Activated CD4-positive, alpha-beta T cell treated with anti-CD3 and anti-CD28 coated beads for 36 hours (primary cell): ENCODE data around the gene RENBP. TPM values are rescaled to one million over a fixed set of nuclear protein-coding genes. Genes with fewer than 3 reads are reported as not detected.
A peak's percentile ranks its signal among the peaks of the same experiment; 100 is the strongest.

Experiments
- ATAC-seq: fragments of 200-7000 bp; cut with Tn5 transposase; one replicate; pipeline ENCODE4 v1.10.0; 2021; ENCODE audit warnings: mild to moderate bottlenecking, moderate library complexity
- CTCF ChIA-PET: fragments of 350-600 bp; sonication (Branson Sonifier 250); formaldehyde crosslinking; loops from one replicate; lab custom pipeline; 2021; ENCODE audit warnings: antibody characterized with exemption; lab: Charles Lee
- POLR2A ChIA-PET: fragments of 350-600 bp; sonication (Branson Sonifier 250); formaldehyde crosslinking; loops from one replicate; lab custom pipeline; 2021; ENCODE audit warnings: antibody characterized with exemption, inconsistent platforms; lab: Charles Lee
- DNase-seq: peaks from one replicate; pipeline ENCODE4 v3.0.0-alpha.2; 2020
- H3K27ac Mint-ChIP-seq: one replicate; pipeline ENCODE4 v1.8.0; 2021; ENCODE audit warnings: mixed read lengths
- H3K27me3 Mint-ChIP-seq: one replicate; pipeline ENCODE4 v1.8.0; 2021; ENCODE audit warnings: mixed read lengths
- H3K36me3 Mint-ChIP-seq: one replicate; pipeline ENCODE4 v1.8.0; 2021; ENCODE audit warnings: low read depth, mixed read lengths
- H3K4me1 Mint-ChIP-seq: one replicate; pipeline ENCODE4 v1.8.0; 2021; ENCODE audit warnings: mixed read lengths
- H3K4me3 Mint-ChIP-seq: one replicate; pipeline ENCODE4 v1.8.0; 2021; ENCODE audit warnings: mild to moderate bottlenecking, moderate library complexity, mixed read lengths
- H3K9me3 Mint-ChIP-seq: one replicate; pipeline ENCODE4 v1.8.0; 2021; ENCODE audit warnings: low read depth, mixed read lengths
- intact Hi-C, 2 experiments: fragments of 100-400 bp; cut with DNase I in 1 of 2; cut with micrococcal nuclease in 1 of 2; formaldehyde crosslinking; loops; one replicate each; pipeline versions ENCODE4 v1.14.2 to v1.15.1; 2022 to 2024; cut with DNase I, micrococcal nuclease
- total RNA-seq, 2 experiments: library from RNA; stranded (reverse); gene quantifications; one replicate each; pipeline ENCODE4 v1.2.3, GENCODE V29; 2021

RENBP gene
- 1 to 10 TPM; 6.0 to 8.1 TPM for total RNA-seq

- intact Hi-C loops: no loop called here
These were observed at the start of gene RENBP for GRCh38 chrX:153944140-153944799. Gene RENBP, minus strand, starts transcription at chrX:153944643. Its CDS starts 33 bp downstream, at chrX:153944610.

GRCh38 chrX:153993978-153994377 lies 49.5 kb upstream of the RENBP start:
- Mint-ChIP-seq H3K36me3 (no peaks in the 10 kb centered on the region), H3K27me3 (no peaks in the 10 kb centered on the region), H3K4me3 (no peak overlapping the region), H3K27ac (no peak overlapping the region), H3K4me1 (peaks cover 17% of the 10 kb centered on the region), H3K9me3 (no peaks in the 10 kb centered on the region)
- intact Hi-C loops: no loop called here
- peak; percentile 25 for DNase-seq
- ChIA-PET POLR2A (no interaction called here), CTCF (no interaction called here)
- ATAC-seq: no peak

More at GRCh38 chrX:153944140-153944799, at the start of gene RENBP:
- H3K27me3 Mint-ChIP-seq: no peaks in the 10 kb centered on the region
- no peaks in the 10 kb centered on the region for H3K9me3 Mint-ChIP-seq
- H3K4me3 Mint-ChIP-seq: peak within 1 kb of the TSS; percentile 75
- CTCF ChIA-PET: interaction anchor here (0.6 to 1.9 kb wide), 5 partner anchors 16 to 657 kb away, joined by 3 to 12 read pairs (median 3); no protein-coding TSS in a partner anchor
- POLR2A ChIA-PET: no interaction called here
- ATAC-seq (peak; percentile 34), DNase-seq (peak; percentile 71)
- peaks cover 4% of the 10 kb centered on the region for H3K36me3 Mint-ChIP-seq
- H3K27ac Mint-ChIP-seq: peak within 1 kb of the TSS; percentile 70
- peaks cover 14% of the 10 kb centered on the region for H3K4me1 Mint-ChIP-seq

GRCh38 chrX:153993079-153993478 lies 48.6 kb upstream of the RENBP start:
- H3K27ac Mint-ChIP-seq: no peak overlapping the region
- no peaks in the 10 kb centered on the region for H3K9me3 Mint-ChIP-seq
- intact Hi-C loops: no loop called here
- no peaks in the 10 kb centered on the region for H3K36me3 Mint-ChIP-seq
- ChIA-PET CTCF (no interaction called here), POLR2A (no interaction called here)
- ATAC-seq: no peak
- DNase-seq: no peak
- no peaks in the 10 kb centered on the region for H3K27me3 Mint-ChIP-seq
- H3K4me3 Mint-ChIP-seq: no peak overlapping the region
- H3K4me1 Mint-ChIP-seq: peaks cover 17% of the 10 kb centered on the region

GRCh38 chrX:153992180-153992579 lies 47.7 kb upstream of the RENBP start:
- Mint-ChIP-seq H3K4me1 (peaks cover 17% of the 10 kb centered on the region), H3K27me3 (no peaks in the 10 kb centered on the region), H3K27ac (no peak overlapping the region), H3K4me3 (no peak overlapping the region), H3K36me3 (no peaks in the 10 kb centered on the region), H3K9me3 (no peaks in the 10 kb centered on the region)
- ChIA-PET POLR2A (interaction anchor here (0.7 kb wide), 1 partner anchor 48 kb away, joined by 5 read pairs; no protein-coding TSS in a partner anchor), CTCF (no interaction called here)
- no peak for ATAC-seq
- intact Hi-C loops: no loop called here
- DNase-seq: no peak

GRCh38 chrX:153991013-153991580 lies 46.7 kb upstream of the RENBP start:
- no peaks in the 10 kb centered on the region for H3K27me3 Mint-ChIP-seq
- intact Hi-C loops: no loop called here
- POLR2A ChIA-PET: no interaction called here
- DNase-seq (no peak), ATAC-seq (no peak)
- H3K9me3 Mint-ChIP-seq: no peaks in the 10 kb centered on the region
- no peak overlapping the region for H3K4me3 Mint-ChIP-seq
- H3K36me3 Mint-ChIP-seq: no peaks in the 10 kb centered on the region
- peaks cover 17% of the 10 kb centered on the region for H3K4me1 Mint-ChIP-seq
- CTCF ChIA-PET: no interaction called here
- H3K27ac Mint-ChIP-seq: no peak overlapping the region

- ChIA-PET POLR2A (no interaction called here), CTCF (interaction anchor here (0.9 to 1.1 kb wide), 3 partner anchors 11 to 55 kb away, joined by 3 to 6 read pairs (median 3); partner anchors contain the start of gene NAA10)
- Mint-ChIP-seq H3K4me1 (peaks cover 17% of the 10 kb centered on the region), H3K27ac (peak overlapping the region; percentile 43), H3K4me3 (peak overlapping the region; percentile 17), H3K36me3 (no peaks in the 10 kb centered on the region), H3K9me3 (no peaks in the 10 kb centered on the region), H3K27me3 (no peaks in the 10 kb centered on the region)
- DNase-seq: peak; percentile 44
- ATAC-seq: no peak
- intact Hi-C loops: no loop called here
These were observed 45.7 kb upstream of the RENBP start for GRCh38 chrX:153989973-153990655.

GRCh38 chrX:153988493-153988892 lies 44.0 kb upstream of the RENBP start:
- H3K4me1 Mint-ChIP-seq: peaks cover 32% of the 10 kb centered on the region
- DNase-seq (no peak), ATAC-seq (no peak)
- H3K36me3 Mint-ChIP-seq: no peaks in the 10 kb centered on the region
- H3K27me3 Mint-ChIP-seq: no peaks in the 10 kb centered on the region
- H3K27ac Mint-ChIP-seq: no peak overlapping the region
- ChIA-PET CTCF (no interaction called here), POLR2A (no interaction called here)
- H3K9me3 Mint-ChIP-seq: no peaks in the 10 kb centered on the region
- no peak overlapping the region for H3K4me3 Mint-ChIP-seq
- intact Hi-C loops: no loop called here

- Mint-ChIP-seq H3K9me3 (no peaks in the 10 kb centered on the region), H3K27ac (peak overlapping the region; percentile 99), H3K27me3 (no peaks in the 10 kb centered on the region), H3K4me1 (peaks cover 49% of the 10 kb centered on the region), H3K4me3 (peak overlapping the region; percentile 78), H3K36me3 (peaks cover 7% of the 10 kb centered on the region)
- POLR2A ChIA-PET: interaction anchor here (1.0 kb wide), 1 partner anchor 11 kb away, joined by 3 read pairs; no protein-coding TSS in a partner anchor
- intact Hi-C loops: loop anchor here in 1 of 2 experiments (1.0 to 2.0 kb wide), 2 partner anchors 12 to 34 kb away; partner anchors contain the start of genes IRAK1 and TMEM187
- peak; percentile 64 for ATAC-seq
- DNase-seq: peak; percentile 80
- CTCF ChIA-PET: interaction anchor here (0.5 to 0.8 kb wide), 2 partner anchors 11 to 152 kb away, joined by 3 to 5 read pairs; no protein-coding TSS in a partner anchor
These were observed 40.1 kb upstream of the RENBP start for GRCh38 chrX:153984351-153985178.

GRCh38 chrX:153983321-153983801 lies 38.9 kb upstream of the RENBP start:
- intact Hi-C loops: no loop called here
- Mint-ChIP-seq H3K36me3 (peaks cover 7% of the 10 kb centered on the region), H3K9me3 (no peaks in the 10 kb centered on the region), H3K4me3 (no peak overlapping the region), H3K27me3 (no peaks in the 10 kb centered on the region), H3K4me1 (peaks cover 45% of the 10 kb centered on the region), H3K27ac (peak overlapping the region; percentile 70)
- ChIA-PET POLR2A (no interaction called here), CTCF (no interaction called here)
- ATAC-seq (no peak), DNase-seq (peak; percentile 45)

GRCh38 chrX:153981771-153982533 lies 37.5 kb upstream of the RENBP start:
- Mint-ChIP-seq H3K27me3 (no peaks in the 10 kb centered on the region), H3K36me3 (peaks cover 7% of the 10 kb centered on the region), H3K27ac (peak overlapping the region; percentile 96), H3K9me3 (no peaks in the 10 kb centered on the region), H3K4me3 (peak overlapping the region; percentile 62), H3K4me1 (peaks cover 45% of the 10 kb centered on the region)
- ChIA-PET CTCF (interaction anchor here (0.6 to 1.3 kb wide), 4 partner anchors 21 to 346 kb away, joined by 3 read pairs; no protein-coding TSS in a partner anchor), POLR2A (interaction anchor here (0.6 to 0.8 kb wide), 2 partner anchors 56 to 392 kb away, joined by 4 read pairs; partner anchors contain the start of gene ARHGAP4)
- ATAC-seq (peak; percentile 43), DNase-seq (peak; percentile 82)
- intact Hi-C loops: no loop called here
